Amygdala (tissue), 56 donors: ENCODE data around the gene KCNJ8.

Experiments used
- DNase-seq, 56 donors: peaks; one replicate each; lab custom pipeline; 2025; lab: John Stamatoyannopoulos, UW

KCNJ8 gene

GRCh38 chr12:21718944-21719650, 55.4 kb downstream of the KCNJ8 start:
- DNase-seq: no peak

GRCh38 chr12:21718403-21718802, 56.1 kb downstream of the KCNJ8 start:
- DNase-seq: no peak

- DNase-seq: no peak
Measured at GRCh38 chr12:21717767-21718166, 56.7 kb downstream of the KCNJ8 start.

GRCh38 chr12:21715386-21715785, 59.1 kb downstream of the KCNJ8 start:
- DNase-seq: no peak
